BLaER1 (cell line): Measurements from ENCODE around the gene CEP192.
A peak's percentile ranks its signal among the peaks of the same experiment; 100 is the strongest.

ENCODE experiments used
- H3K27ac ChIP-seq: shearing (Covaris generic); formaldehyde crosslinking; 2 replicates; pipeline ENCODE4 v1.8.1; 2022
- H3K27me3 ChIP-seq: shearing (Covaris generic); formaldehyde crosslinking; 2 replicates; pipeline ENCODE4 v1.8.1; 2022
- H3K36me3 ChIP-seq: shearing (Covaris generic); formaldehyde crosslinking; 2 replicates; pipeline ENCODE4 v1.8.1; 2022
- H3K4me1 ChIP-seq: shearing (Covaris generic); formaldehyde crosslinking; 2 replicates; pipeline ENCODE4 v1.8.1; 2022
- H3K4me2 ChIP-seq: shearing (Covaris generic); formaldehyde crosslinking; 2 replicates; pipeline ENCODE4 v1.8.1; 2022
- H3K4me3 ChIP-seq: shearing (Covaris generic); formaldehyde crosslinking; 2 replicates; pipeline ENCODE4 v1.8.1; 2022
- H3K9ac ChIP-seq: shearing (Covaris generic); formaldehyde crosslinking; 2 replicates; pipeline ENCODE4 v1.8.1; 2022
- H3K9me3 ChIP-seq: shearing (Covaris generic); formaldehyde crosslinking; 2 replicates; pipeline ENCODE4 v1.8.1; 2022
- H4K20me1 ChIP-seq: shearing (Covaris generic); formaldehyde crosslinking; 2 replicates; pipeline ENCODE4 v1.8.1; 2022
- Cebpa-rat ChIP-seq: shearing (Covaris generic); IDR thresholded peaks from 2 replicates; pipeline ENCODE4 v1.8.1; 2022

CEP192 gene, protein sequence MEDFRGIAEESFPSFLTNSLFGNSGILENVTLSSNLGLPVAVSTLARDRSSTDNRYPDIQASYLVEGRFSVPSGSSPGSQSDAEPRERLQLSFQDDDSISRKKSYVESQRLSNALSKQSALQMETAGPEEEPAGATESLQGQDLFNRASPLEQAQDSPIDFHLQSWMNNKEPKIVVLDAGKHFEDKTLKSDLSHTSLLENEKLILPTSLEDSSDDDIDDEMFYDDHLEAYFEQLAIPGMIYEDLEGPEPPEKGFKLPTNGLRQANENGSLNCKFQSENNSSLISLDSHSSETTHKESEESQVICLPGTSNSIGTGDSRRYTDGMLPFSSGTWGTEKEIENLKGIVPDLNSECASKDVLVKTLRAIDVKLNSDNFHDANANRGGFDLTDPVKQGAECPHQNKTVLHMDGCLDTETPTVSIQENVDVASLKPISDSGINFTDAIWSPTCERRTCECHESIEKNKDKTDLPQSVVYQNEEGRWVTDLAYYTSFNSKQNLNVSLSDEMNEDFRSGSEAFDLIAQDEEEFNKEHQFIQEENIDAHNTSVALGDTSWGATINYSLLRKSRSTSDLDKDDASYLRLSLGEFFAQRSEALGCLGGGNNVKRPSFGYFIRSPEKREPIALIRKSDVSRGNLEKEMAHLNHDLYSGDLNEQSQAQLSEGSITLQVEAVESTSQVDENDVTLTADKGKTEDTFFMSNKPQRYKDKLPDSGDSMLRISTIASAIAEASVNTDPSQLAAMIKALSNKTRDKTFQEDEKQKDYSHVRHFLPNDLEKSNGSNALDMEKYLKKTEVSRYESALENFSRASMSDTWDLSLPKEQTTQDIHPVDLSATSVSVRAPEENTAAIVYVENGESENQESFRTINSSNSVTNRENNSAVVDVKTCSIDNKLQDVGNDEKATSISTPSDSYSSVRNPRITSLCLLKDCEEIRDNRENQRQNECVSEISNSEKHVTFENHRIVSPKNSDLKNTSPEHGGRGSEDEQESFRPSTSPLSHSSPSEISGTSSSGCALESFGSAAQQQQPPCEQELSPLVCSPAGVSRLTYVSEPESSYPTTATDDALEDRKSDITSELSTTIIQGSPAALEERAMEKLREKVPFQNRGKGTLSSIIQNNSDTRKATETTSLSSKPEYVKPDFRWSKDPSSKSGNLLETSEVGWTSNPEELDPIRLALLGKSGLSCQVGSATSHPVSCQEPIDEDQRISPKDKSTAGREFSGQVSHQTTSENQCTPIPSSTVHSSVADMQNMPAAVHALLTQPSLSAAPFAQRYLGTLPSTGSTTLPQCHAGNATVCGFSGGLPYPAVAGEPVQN (N-terminal part only)

GRCh38 chr18:12990967-12991820 is at the start of gene CEP192:
TSS of gene CEP192 (plus strand) at chr18:12991362. CDS start at chr18:12999425, 8,063 bp downstream.
- H4K20me1 ChIP-seq, result peaks cover 41% of the 10 kb centered on the region
- H3K27ac ChIP-seq, result peak within 1 kb of the TSS; percentile 87
- no peak for TF ChIP-seq Cebpa-rat
- H3K9me3 ChIP-seq, result no peaks in the 10 kb centered on the region; the same call in 1 of the 2 replicates
- peak within 1 kb of the TSS; percentile 88 for H3K4me3 ChIP-seq
- peaks cover 36% of the 10 kb centered on the region for H3K36me3 ChIP-seq
- H3K4me2 ChIP-seq, result peak within 1 kb of the TSS; percentile 95
- H3K4me1 ChIP-seq, result peaks cover 28% of the 10 kb centered on the region
- no peaks in the 10 kb centered on the region for H3K27me3 ChIP-seq
- peak within 1 kb of the TSS; percentile 96 for H3K9ac ChIP-seq

- no peak overlapping the region for H3K4me3 ChIP-seq
- peaks cover 11% of the 10 kb centered on the region for H3K4me1 ChIP-seq
- H3K9ac ChIP-seq, result no peak overlapping the region
- H3K27ac ChIP-seq, result no peak overlapping the region
- H4K20me1 ChIP-seq, result no peaks in the 10 kb centered on the region
- H3K27me3 ChIP-seq, result no peaks in the 10 kb centered on the region
- H3K4me2 ChIP-seq, result no peak overlapping the region
- no peak for TF ChIP-seq Cebpa-rat
- no peaks in the 10 kb centered on the region for H3K36me3 ChIP-seq
- no peaks in the 10 kb centered on the region for H3K9me3 ChIP-seq
Observed at GRCh38 chr18:12943215-12943614, 47.9 kb upstream of the CEP192 start.

GRCh38 chr18:12944709-12945108 is 46.5 kb upstream of the CEP192 start:
- H3K4me1 ChIP-seq, result peaks cover 23% of the 10 kb centered on the region
- peaks cover 5% of the 10 kb centered on the region; the same call in 1 of the 2 replicates for H3K36me3 ChIP-seq
- H4K20me1 ChIP-seq, result no peaks in the 10 kb centered on the region
- no peak for TF ChIP-seq Cebpa-rat
- no peak overlapping the region for H3K4me3 ChIP-seq
- peaks cover 9% of the 10 kb centered on the region for H3K9me3 ChIP-seq
- no peaks in the 10 kb centered on the region for H3K27me3 ChIP-seq
- no peak overlapping the region for H3K4me2 ChIP-seq
- H3K9ac ChIP-seq, result no peak overlapping the region
- H3K27ac ChIP-seq, result no peak overlapping the region

DNA sequence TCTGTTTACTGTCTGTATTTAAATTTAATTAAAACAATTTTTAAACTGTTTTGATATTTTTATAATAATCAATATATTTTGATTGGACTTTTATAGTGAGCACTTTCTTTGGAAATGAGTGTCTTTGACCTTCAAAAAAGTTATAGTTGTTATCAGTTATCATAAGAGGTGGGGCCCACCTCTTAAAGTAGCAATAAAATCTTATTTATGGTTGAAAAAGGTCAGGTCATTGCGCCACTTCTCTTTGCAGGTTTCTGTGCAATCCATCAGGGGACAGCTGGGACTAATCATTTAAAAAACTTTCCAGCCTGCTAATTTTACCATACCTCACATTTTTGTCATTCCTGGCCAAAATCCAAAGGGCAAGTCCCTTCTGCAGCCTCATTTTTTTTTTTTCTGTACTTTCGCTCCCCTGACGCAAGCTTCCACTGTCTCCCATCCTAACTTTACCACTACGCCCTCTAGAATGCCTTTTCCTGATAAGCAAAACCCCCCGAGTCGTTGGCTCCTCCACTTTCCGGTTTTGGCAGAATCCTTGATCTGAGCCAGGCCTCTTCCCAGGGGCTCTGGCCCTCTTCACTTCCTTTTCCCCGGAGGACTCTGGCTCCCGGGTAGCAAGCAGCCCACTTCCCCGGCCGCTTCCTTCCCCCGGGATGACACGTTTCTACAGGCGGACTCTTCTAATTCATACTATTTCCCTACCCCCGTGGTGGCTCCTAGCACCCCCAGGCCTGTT is 44.4 kb upstream of the CEP192 start:
- no peaks in the 10 kb centered on the region for H4K20me1 ChIP-seq
- H3K4me2 ChIP-seq, result peak overlapping the region; percentile 89
- H3K4me1 ChIP-seq, result peaks cover 39% of the 10 kb centered on the region
- H3K9ac ChIP-seq, result peak overlapping the region; percentile 81
- peaks cover 15% of the 10 kb centered on the region for H3K9me3 ChIP-seq
- H3K36me3 ChIP-seq, result peaks cover 22% of the 10 kb centered on the region
- H3K27ac ChIP-seq, result peak overlapping the region; percentile 74
- H3K4me3 ChIP-seq, result peak overlapping the region; percentile 71
- no peaks in the 10 kb centered on the region for H3K27me3 ChIP-seq
- TF ChIP-seq Cebpa-rat, result no peak

DNA sequence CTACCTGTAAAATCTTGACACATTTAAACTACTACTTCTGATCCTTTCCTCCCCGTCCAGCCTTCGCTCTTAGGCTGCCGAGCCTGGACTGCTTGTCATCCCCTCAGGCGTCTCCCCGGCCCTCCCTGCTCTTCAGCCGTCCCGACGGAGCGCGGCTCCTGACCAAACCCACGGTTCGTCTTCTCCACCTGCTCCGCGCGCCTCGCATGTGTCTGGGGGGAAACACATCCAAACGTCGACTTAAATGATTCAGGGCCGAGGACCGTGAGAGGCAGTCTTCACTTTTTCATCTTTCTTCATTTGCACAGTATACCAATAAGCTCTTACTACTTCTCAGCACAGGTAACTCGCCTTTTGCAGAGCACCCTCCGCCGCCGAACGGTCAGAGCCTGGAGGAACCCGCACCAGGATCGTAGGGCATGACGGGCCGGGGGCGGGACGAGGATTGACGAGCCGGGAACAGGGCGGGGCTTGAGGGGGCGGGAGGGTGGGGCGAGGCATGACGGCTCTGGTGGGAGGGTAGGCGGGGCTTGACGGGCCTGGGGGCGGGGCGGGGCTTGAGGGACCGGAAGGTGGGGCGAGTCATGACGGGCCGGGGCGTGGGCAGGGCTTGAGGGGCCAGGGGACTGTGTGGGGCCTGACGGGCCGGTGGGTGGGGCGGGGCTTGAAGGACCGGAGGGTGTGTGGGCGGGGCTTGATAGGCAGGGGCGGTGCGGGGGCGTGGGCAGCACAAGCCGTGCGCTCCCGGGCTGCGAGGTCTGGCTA is 43.7 kb upstream of the CEP192 start, which contains the start of gene SEH1L:
Gene SEH1L, plus strand, starts transcription at position 727 of the 765 bp plus-strand sequence. CDS start 111 bp downstream, outside the sequence.
- no peak for TF ChIP-seq Cebpa-rat
- Histone ChIP-seq H3K4me3 (peak within 1 kb of the TSS; percentile 72), H3K4me2 (peak within 1 kb of the TSS; percentile 89), H3K4me1 (peaks cover 39% of the 10 kb centered on the region), H3K9me3 (peaks cover 15% of the 10 kb centered on the region), H3K9ac (peak within 1 kb of the TSS; percentile 89), H3K36me3 (peaks cover 27% of the 10 kb centered on the region), H3K27me3 (no peaks in the 10 kb centered on the region), H4K20me1 (no peaks in the 10 kb centered on the region), H3K27ac (peak within 1 kb of the TSS; percentile 97)

DNA sequence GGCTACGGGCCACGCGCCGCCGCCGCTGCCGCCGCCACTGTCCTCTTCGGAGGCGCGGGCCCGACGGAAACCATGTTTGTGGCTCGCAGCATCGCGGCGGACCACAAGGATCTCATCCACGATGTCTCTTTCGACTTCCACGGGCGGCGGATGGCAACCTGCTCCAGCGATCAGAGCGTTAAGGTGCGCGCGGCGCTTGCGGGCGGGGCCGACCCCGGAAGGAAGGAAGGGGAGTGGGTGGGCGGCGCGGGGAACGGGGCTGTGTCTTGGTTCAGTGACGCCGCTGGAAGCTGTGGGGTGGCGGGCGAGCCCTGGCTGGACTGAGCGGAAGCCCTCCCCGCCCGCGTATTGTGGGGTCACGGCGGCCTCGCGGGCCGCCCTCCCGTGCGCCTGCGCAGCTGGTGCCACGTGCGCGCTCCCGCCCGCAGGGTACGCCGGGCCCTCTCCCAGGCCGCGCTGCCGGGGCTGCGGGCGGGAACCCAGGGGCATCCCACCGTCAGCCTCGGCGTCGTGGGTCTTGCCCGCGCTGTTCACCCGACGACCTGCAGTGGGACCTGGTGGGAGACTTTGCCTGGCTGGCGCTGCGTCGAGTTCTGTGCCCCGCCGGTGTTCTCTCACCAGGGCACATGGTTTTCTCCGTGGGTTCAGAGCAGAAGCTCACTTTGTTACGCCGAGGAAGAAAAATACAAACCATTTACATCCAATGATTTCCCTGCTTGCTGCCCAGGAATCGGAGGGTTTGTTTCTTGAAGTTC is 42.9 kb upstream of the CEP192 start:
- peaks cover 35% of the 10 kb centered on the region for H3K36me3 ChIP-seq
- peak overlapping the region; percentile 97 for H3K27ac ChIP-seq
- no peaks in the 10 kb centered on the region for H4K20me1 ChIP-seq
- no peaks in the 10 kb centered on the region for H3K27me3 ChIP-seq
- H3K4me2 ChIP-seq, result peak overlapping the region; percentile 89
- peak overlapping the region; percentile 89 for H3K9ac ChIP-seq
- peaks cover 39% of the 10 kb centered on the region for H3K4me1 ChIP-seq
- peaks cover 15% of the 10 kb centered on the region for H3K9me3 ChIP-seq
- H3K4me3 ChIP-seq, result peak overlapping the region; percentile 72
- no peak for TF ChIP-seq Cebpa-rat

DNA sequence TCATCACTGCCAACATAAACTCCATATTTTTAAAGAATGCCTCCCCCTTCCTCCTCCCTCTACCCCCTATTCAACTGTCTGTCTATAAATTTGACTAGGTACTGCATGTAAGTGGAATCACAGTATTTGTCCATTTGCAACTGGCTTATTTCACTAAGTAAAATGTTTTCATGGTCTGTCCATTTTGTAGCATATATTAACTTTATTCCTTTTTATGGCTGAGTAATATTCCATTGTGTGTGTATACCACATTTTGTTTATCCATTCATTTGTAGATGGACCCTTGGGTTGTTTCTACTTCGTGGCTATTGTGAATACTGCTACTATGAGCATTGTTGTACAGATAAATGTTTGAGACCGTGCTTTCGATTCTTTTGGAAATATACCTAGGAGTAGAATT is 32.7 kb upstream of the CEP192 start:
- H3K27me3 ChIP-seq, result no peaks in the 10 kb centered on the region
- no peak overlapping the region for H3K4me2 ChIP-seq
- no peak overlapping the region for H3K27ac ChIP-seq
- H3K9me3 ChIP-seq, result peaks cover 21% of the 10 kb centered on the region
- H3K9ac ChIP-seq, result no peak overlapping the region
- no peak overlapping the region for H3K4me3 ChIP-seq
- H4K20me1 ChIP-seq, result peaks cover 32% of the 10 kb centered on the region
- TF ChIP-seq Cebpa-rat, result no peak
- peaks cover 93% of the 10 kb centered on the region for H3K36me3 ChIP-seq
- peaks cover 4% of the 10 kb centered on the region; the same call in 1 of the 2 replicates for H3K4me1 ChIP-seq
